Glomerular endothelial cell (primary cell): Measurements from ENCODE around the gene MUL1. TPM values are rescaled to one million over a fixed set of nuclear protein-coding genes. Genes with fewer than 3 reads are reported as not detected.

Experiments
- DNase-seq: peaks from one replicate; pipeline ENCODE4 v3.0.0-alpha.2; 2011; ENCODE audit warnings: low read depth, low spot score; ENCODE audit errors: extremely low read depth
- total RNA-seq: library from RNA; depleted of rRNA; stranded (reverse); fragments of >200 nt; gene quantifications from 2 replicates; pipeline ENCODE4 v1.2.3, GENCODE V29; 2015

The MUL1 gene
- total RNA-seq, 1 donor from 2014 or later: 45.4 TPM

DNA sequence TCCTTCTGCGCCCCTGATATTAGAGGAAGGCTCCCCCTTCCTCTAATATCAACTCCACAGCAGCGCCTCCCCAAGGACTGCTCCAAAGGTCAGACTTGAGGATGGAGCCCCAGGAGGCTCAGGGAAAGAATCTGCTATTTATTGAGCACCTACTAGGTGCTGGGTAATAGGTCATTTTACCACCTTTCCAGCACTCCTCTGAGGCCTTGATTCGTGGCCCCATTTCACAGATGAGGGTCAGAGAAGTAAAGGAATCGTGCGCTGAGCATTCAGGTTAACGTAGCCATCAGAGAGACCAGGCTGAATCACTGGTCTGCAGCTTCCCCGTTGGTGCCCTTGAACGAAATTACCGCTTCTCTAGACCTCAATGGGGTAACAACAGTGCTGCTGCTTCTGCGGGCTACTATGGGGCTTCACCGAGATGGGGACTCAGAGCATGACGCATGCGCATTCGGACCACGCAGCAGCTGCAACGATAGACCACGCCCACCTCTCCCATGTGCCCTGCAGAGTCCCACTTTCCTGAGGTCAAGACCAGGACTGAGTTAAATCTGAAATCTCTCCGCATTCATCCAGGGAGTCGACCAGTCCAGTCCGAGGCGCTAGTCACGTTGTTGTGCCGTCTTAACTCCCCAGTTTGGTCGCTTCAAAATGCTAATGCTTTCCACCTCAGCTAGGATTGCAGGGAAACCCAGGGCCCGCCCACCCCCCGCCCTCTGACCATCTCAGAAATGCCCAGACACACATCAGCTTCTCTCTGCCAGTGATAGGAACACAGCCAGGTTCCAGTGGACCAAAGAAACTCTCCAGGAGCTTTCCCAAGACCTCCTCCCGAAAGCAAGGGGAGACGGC is 34.9 kb downstream of the MUL1 start:
- DNase-seq: no peak

DNA sequence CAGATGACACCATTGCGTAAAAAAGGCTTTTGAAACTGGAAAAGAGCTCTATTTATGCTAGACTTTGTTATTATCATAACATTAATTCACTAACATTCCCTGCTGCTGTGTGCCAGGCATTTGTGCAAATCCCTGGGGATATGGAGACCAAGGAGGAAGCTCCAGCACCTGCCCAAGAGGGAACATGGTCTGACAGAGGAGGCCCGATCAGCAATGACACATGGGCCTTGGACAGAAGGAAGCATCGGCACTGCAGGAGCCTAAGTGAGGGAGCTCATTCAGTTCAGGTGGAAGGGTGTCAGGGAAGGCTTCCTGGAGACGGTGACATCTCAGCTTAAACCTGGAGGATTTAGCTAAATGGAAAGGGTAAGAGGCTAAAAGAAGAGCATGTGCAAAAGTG is 35.8 kb downstream of the MUL1 start:
- no peak for DNase-seq

DNA sequence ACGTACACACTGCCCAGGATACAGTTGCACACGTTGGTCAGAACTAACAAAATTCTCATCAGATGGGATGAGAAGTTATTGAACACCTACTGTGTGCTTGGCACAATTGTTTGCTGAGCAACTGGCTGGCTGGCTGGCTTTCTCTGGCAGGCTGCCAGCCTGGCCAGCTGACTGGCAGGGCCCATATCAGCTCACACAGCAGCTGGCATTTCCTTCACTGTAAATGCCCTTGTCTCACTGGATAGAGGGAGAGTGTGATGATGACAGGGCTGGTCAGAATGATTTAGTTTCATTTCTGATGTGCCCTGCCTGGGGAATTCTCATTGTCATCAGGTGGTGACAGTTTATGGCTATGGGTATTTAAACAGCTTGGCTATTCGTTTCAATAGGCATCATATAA is 37.8 kb downstream of the MUL1 start:
- DNase-seq: no peak

DNA sequence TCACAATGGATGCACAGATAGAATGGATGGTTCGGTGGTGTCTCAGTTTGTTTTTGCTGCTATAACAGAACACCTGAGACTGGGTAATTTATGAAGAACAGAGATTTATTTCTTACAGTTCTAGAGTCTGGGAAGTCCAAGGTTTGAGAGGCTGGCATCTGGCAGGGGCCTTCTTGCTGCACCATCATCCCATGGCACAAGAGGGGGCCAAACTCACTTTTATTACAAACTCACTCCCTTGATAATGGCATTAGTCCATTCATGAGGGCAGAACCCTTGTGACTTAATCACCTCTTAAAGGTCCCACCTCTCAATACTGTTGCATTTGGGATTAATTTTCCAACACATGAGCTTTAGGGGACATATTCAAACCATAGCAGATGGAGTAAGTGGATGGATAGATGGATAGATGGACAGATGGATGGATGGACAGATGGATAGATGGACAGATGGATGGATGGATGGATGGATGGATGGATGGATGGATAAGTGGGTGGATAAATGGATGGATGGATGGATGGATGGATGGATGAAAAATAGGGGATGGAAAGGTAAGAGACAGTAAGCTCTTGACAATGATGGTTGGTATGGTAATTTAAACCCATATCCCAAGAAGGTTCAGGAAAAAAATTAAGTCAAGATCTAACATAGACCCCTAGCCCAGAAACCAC is 38.4 kb downstream of the MUL1 start:
- DNase-seq: no peak

DNA sequence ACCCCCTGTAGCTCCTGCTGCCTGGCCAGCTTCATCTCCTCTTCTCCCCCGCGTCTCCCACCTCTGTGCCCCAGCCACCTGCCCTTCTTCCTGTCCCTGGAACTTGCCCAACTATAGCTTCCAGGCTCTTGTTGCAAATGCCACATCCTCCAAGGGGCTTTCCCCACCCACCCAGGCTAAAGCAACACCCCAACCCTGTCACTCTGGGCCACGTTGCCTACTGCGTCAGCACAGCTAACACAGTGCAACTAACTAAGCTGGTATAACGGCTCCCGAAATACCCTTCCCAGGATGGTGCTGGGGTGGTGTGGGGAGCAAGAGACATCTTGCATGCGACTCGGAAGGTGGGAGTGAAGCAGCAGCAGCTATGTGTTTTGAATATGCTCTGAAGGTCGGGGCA is 41.7 kb downstream of the MUL1 start:
- DNase-seq: no peak

DNA sequence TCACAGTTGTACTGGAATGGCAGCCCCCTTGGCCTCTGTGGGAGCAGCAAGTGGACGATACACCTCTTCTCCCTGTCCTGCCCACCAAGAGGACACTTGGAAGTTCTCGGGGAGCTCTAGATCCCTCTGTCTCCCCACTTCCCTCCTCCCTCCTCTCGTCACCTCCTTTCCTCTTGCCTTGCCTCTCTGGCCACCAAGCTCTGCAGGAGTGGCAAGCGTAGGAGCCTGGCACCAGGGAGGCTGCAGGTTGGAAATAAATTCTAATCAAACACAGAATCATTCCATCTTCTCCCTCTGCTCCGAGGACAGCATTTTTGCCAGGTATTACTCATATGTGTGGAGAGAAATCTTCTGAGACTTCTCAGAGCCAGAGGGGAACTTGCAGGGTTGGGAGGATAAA is 42.8 kb downstream of the MUL1 start:
- no peak for DNase-seq

DNA sequence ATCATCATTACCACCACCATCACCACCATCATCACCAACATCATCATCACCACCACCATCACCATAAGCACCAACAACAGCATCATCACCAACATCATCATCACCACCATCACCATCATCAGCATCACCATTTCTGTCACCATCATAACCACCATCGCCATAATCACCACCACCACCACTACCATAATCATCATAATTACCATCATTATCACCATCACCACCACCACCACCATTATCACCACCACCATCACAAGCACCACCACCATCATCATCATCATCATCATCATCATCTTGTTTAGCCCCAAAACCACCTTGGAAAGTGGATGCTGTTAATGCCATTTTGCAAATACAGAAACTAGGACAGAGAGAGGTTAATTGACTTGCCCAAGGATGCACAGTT is 44.4 kb downstream of the MUL1 start:
- DNase-seq: no peak

DNA sequence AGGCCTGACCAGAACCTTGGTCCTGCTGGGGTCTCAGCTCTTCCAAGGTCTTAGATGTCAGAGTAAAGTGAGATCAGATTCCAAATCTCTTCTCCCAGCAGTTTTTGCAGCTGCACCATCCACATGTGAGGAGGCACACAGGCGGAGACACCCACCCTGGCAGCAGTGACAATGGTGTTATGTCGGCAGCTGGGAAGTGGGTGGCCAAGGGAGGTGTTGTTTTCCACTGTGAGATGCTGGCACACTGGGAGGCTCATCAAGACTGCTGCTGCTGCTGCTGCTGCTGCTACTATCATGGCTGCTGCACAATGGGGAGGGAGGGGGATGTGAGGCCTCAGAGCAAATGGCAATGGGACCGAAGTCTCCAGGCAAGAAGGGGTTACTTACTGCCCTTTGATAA is 45.6 kb downstream of the MUL1 start:
- DNase-seq: no peak

DNA sequence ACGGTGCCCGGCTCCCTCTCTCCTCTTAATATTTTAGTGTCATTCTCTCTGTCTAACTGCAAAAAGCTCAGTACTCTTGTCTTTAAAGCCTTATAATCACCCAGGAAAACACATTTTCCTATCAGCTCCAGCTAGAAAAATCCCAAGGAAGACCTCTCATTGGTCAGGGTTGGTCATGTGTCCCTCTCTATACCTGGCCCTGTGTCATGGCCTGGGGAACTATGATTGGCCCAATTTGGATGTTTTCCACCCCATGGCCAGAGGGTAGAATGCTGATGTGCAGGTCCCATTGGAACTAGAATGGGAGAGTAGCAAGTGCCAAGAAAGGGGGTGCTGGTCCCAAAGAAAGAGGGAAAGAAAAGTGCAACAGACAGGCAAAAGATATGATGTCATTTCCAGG is 49.2 kb downstream of the MUL1 start:
- DNase-seq: no peak

DNA sequence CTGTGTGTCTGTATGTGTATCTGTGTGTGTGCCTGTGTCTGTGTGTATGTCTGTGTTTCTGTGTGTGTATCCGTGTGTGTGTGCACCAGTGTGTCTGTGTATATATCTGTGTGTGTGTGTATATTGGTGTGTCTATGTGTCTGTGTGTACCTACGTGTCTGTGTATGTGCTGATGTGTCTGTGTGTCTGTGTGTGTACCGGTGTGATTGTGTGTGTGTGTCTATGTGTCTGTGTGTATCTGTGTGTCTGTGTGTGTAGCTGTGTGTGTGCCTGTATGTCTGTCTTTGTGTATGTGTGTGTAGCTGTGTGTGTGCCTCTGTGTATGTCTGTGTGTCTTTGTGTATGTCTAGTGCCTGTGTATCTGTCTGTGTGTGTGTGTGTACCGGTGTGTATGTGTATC is 53.9 kb downstream of the MUL1 start:
- no peak for DNase-seq

DNA sequence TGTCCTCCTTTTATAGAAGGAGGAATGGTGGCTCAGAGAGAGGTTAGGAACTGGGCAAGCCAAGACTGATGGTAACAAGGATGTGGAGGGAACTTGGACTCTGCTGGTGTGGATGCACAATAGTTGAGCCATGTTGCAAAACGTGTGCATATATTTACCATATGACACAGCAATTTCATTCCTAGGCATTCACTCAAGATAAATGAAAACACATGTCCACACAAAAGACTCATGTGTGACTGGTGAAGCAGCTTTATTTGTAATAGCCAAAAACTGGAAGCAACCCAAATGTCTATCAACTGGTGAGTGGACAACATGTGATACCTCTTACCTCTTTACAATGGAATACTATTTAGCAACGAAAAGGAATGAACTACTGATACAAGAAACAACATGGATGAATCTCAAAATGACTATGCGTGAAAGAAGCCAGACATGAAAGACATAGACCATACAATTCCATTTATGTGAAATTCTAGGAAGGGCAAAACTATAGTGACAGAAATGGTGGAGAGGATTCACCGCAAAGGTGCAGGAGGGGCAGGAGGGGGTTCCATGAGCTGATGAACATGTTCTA is 58.1 kb downstream of the MUL1 start:
- DNase-seq: no peak

Other genes with a start within 250 kb of the MUL1 start
- not detected in 2 replicates for gene VWA5B1, start 217.3 kb downstream of the MUL1 start, total RNA-seq
- gene CAMK2N1, start 21.9 kb downstream of the MUL1 start, total RNA-seq: 4.6 and 8.9 TPM in 2 replicates
- 0.10 and 0.47 TPM in 2 replicates for gene FAM43B, start 44.4 kb upstream of the MUL1 start, total RNA-seq
- 0.92 and 3.4 TPM in 2 replicates for gene CDA, start 80.9 kb upstream of the MUL1 start, total RNA-seq
- gene PINK1, start 125.3 kb upstream of the MUL1 start, total RNA-seq: 56.0 and 57.2 TPM in 2 replicates
- gene DDOST, start 153.2 kb upstream of the MUL1 start, total RNA-seq: 344 and 417 TPM in 2 replicates
- 9.3 and 16.3 TPM in 2 replicates for gene KIF17, start 209.9 kb upstream of the MUL1 start, total RNA-seq
- gene SH2D5, start 224.6 kb upstream of the MUL1 start, total RNA-seq: 2.3 and 3.2 TPM in 2 replicates